Uterus (tissue), 2 donors: ENCODE measurements around the gene LCN10.

Source experiments
- CTCF ChIP-seq, 4 experiments: fragments of 200-600 bp in 2 of 4; fragments of 450-650 bp in 2 of 4; sonication (generic) in 2 of 4; IDR thresholded peaks; one replicate each; pipeline ENCODE4 v1.5.1; 2016 to 2019; ENCODE audit warnings: antibody characterized with exemption in 4 of 4, mild to moderate bottlenecking in 2 of 4, moderate library complexity in 1 of 4
- POLR2A ChIP-seq, 2 donors: fragments of 450-650 bp; IDR thresholded peaks; one replicate each; pipeline ENCODE4 v1.6.1; 2016; ENCODE audit warnings: antibody characterized with exemption in 2 of 2, mild to moderate bottlenecking in 1 of 2, moderate library complexity in 1 of 2

- TF ChIP-seq CTCF (IDR thresholded peaks at IDR 0.05), result no peak
- no peak for TF ChIP-seq POLR2A (IDR thresholded peaks at IDR 0.05)
Measured at GRCh38 chr9:136759001-136759400, 16.3 kb upstream of the LCN10 start.
